Cardiac fibroblast (primary cell): ENCODE measurements around the gene MNT.

ENCODE experiments used
- DNase-seq, 2 donors: peaks; one replicate each; pipeline versions ENCODE4 v3.0.0 to v3.0.0-alpha.2; 2010; ENCODE audit warnings: low read depth in 2 of 2
- H3K4me3 ChIP-seq, 2 donors: replicated peaks in 1 of 2; 1 replicate in 1 of 2; 2 replicates in 1 of 2; pipeline ENCODE4 v1.5.1; 2011; ENCODE audit warnings: low read depth in 2 of 2, low read length in 2 of 2, mild to moderate bottlenecking in 2 of 2, moderate library complexity in 1 of 2
- CTCF ChIP-seq: IDR thresholded peaks from one replicate; pipeline ENCODE4 v1.5.1; 2011; ENCODE audit warnings: low read depth, mild to moderate bottlenecking, low read length, inconsistent platforms

MNT gene

GRCh38 chr17:2380226-2380922, 20.5 kb downstream of the MNT start:
- no peak for DNase-seq
- no peak overlapping the region for H3K4me3 ChIP-seq
- TF ChIP-seq CTCF, result no peak

GRCh38 chr17:2379489-2380225, 21.2 kb downstream of the MNT start:
- H3K4me3 ChIP-seq, result no peak overlapping the region
- no peak for DNase-seq
- TF ChIP-seq CTCF, result no peak

GRCh38 chr17:2378905-2379304, 22.0 kb downstream of the MNT start:
- no peak for TF ChIP-seq CTCF
- DNase-seq, result no peak

GRCh38 chr17:2377659-2378058, 23.2 kb downstream of the MNT start:
- TF ChIP-seq CTCF, result no peak
- DNase-seq, result no peak
- no peak overlapping the region for H3K4me3 ChIP-seq

More at GRCh38 chr17:2378905-2379304, 22.0 kb downstream of the MNT start:
- no peak overlapping the region for H3K4me3 ChIP-seq

- TF ChIP-seq CTCF, result no peak
- H3K4me3 ChIP-seq, result no peak overlapping the region
- DNase-seq, result no peak
These were observed 24.8 kb downstream of the MNT start for GRCh38 chr17:2376107-2376506.

- no peak for TF ChIP-seq CTCF
- DNase-seq, result no peak
- H3K4me3 ChIP-seq, result no peak overlapping the region
These were observed 25.5 kb downstream of the MNT start for GRCh38 chr17:2375406-2375805.
